Posterior vena cava (tissue), 2 donors: ENCODE results near the gene C1QTNF1. TPM values are rescaled to one million over a fixed set of nuclear protein-coding genes. Genes with fewer than 3 reads are reported as not detected.
A peak's percentile ranks its signal among the peaks of the same experiment; 100 is the strongest.
"Not testable (repeated sequence)": the region's sequence is repeated elsewhere in the genome, so short reads cannot be mapped to it uniquely, and the experiment has no call there.

ENCODE experiments used
- DNase-seq: peaks from one replicate; pipeline ENCODE4 v3.0.0-alpha.2; 2020; ENCODE audit warnings: low spot score
- intact Hi-C, 2 donors: fragments of 100-400 bp; cut with DNase I; formaldehyde crosslinking; loops; one replicate each; pipeline versions ENCODE4 v1.14.1 to v1.14.2; 2022 to 2023
- total RNA-seq, 2 donors: library from RNA; stranded (reverse); fragmentation: NEBNext Ultra II Directional; extraction: Animal tissue kit (Norgen Biotek cat#: 25700); gene quantifications; one replicate each; pipeline ENCODE4 v1.2.1, GENCODE V29; 2021
- donor health status: DM: yes; HTN: yes; CAD: no.
- donor health status: DM: yes; HTN: yes; CAD: no.

The C1QTNF1 gene
- total RNA-seq, 2 donors from 2014 or later, result 172 to 261 TPM

DNA sequence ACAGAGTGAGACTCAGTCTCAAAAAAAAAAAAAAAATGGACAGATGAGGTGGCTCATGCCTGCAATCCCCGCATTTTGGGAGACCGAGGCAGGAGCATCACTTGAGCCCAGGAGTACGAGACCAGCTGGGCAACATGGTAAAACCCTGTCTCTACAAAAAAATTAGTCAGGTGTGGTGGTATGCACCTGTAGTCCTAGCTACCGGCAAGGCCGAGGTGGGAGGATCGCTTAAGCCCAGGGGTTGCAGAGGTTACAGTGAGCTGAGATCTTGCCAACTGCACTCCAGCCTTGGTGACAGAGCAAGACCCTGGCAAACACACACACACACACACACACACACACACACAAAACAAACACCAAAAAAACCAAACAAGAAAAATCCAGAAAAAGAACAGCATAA lies 43.0 kb downstream of the C1QTNF1 start:
- intact Hi-C loops, result loop anchor here in 1 of 2 donors (5.0 kb wide), 1 partner anchor 2000 kb away; no protein-coding TSS in a partner anchor

DNA sequence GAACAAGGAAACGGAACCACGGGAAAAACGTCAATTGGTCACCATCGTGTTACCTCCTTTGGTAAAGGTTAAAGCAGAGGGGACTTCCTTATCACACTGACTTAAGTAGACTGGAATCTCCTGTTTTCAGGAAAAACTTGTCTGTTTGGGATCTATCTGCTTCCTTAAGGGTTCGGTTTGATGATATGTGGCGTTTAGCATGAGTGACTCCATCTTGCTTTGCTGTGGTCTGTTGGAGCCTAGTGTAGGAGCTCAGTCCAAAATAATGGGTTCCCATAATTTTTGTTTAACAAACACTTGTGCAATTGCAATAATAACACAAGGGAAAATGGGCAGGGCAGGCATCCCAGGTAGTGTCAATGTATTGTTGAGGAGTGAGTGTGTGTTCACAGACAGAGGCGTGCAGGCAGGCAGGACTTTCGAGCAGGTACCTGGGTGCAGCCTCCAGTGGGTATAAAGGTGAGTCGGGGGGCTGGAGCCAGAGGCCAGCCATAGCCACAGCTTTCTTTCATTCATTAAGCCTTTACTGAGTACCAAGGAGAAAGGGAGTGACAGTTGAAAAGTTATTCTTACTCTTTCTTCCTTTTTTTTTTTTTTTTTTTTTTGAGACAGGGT lies 46.4 kb downstream of the C1QTNF1 start:
- intact Hi-C loops, result no loop called here
- DNase-seq, result peak; percentile 26

More for the DNA sequence above, 43.0 kb downstream of the C1QTNF1 start:
- DNase-seq, result peak; percentile 51

GRCh38 chr17:79071161-79071740 lies 47.3 kb downstream of the C1QTNF1 start:
- intact Hi-C loops, result no loop called here
- DNase-seq, result peak; percentile 29

- intact Hi-C loops, result no loop called here
- DNase-seq, result peak; percentile 71
These were observed 48.6 kb downstream of the C1QTNF1 start for GRCh38 chr17:79072544-79072943.

- intact Hi-C loops, result no loop called here
- peak; percentile 85 for DNase-seq
These were observed 49.2 kb downstream of the C1QTNF1 start for GRCh38 chr17:79073016-79073705.

DNA sequence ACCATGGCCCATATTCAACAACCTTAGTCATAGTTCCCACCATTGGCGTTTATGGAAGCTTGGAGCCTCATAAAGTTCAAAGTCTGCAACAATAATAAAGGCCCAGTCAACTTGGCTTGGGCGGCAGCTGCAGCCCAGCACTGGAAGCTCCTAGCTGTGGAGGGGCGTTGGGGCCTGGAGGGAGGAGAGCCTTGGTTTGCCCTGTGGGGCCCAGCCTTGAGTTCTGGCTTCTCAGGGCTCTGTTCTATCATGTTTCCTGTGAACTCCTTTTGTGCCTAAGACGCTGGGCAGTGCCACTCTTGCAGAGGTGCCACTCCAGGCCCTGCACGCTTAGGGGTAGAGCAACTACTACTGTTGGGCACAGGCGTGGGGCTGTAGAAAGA lies 49.7 kb downstream of the C1QTNF1 start:
- intact Hi-C loops, result no loop called here
- DNase-seq, result no peak

DNA sequence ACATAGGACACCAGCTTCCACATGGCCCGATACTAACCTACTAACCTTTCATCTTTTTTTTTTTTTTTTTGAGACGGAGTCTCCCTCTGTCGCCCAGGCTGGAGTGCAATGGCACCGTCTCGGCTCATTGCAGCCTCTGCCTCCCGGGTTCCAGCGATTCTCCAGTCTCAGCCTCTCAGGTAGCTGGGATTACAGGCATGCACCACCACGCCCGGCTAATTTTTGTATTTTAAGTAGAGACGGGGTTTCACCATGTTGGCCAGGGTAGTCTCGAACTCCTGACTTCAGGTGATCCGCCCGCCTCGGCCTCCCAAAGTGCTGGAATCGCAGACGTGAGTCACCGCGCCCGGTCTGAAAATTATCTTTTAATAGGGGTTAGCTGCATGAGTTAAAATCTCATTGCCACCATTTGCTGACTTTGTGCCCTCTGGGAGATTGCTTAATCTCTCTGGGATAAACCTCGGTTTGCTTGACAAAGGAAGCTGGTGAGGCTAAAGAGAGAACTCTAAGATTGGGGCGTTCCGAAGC lies 50.2 kb downstream of the C1QTNF1 start:
- peak; percentile 83 for DNase-seq
- intact Hi-C loops, result not testable (repeated sequence)

GRCh38 chr17:79074649-79075445 lies 50.9 kb downstream of the C1QTNF1 start, which contains the start of gene ENGASE:
ENGASE (plus strand) TSS chr17:79074824; CDS start chr17:79074945, 121 bp downstream.
- intact Hi-C loops, result no loop called here
- DNase-seq, result peak; percentile 98

DNA sequence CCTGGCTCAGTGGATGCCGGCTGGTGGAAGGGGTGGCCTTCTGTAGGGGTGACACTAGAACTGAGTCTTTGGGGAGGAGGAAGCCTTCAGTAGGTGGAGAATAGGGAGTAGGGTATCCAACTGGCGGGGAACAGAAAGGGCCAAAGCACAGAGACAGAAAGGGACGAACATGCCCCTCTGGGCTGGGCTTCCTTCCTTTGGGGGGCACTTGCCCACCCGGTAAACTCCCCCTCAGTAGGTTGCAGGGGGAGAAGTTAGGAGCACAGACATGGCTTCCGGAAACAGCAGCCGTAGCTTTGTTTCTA lies 51.4 kb downstream of the C1QTNF1 start:
- intact Hi-C loops, result no loop called here
- DNase-seq, result no peak

DNA sequence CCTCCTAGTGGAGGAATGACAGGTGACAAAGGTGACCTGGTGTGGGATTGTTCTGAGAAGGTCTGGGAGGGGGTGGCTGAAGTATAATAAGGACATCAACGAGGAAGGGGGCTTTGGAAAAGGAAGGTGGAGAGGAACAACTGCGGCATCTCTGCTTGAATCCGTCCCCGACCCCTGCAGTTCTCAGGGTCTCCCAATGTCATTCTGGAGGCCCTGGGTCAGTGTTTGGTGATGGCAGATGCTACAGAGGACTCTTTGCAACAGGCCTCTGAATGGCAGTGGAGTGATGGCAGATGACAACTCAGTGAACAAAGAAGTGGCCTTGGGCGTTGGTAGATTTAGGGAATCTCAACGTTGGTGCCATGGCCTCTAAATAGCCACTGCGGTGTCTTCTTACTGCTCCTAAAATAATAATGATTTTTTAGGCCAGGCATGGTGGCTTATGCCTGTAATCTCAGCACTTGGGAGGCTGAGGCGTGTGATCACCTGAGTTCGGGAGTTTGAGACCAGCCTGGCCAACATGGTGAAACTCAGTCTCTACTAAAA lies 52.0 kb downstream of the C1QTNF1 start:
- intact Hi-C loops, result no loop called here
- no peak for DNase-seq

DNA sequence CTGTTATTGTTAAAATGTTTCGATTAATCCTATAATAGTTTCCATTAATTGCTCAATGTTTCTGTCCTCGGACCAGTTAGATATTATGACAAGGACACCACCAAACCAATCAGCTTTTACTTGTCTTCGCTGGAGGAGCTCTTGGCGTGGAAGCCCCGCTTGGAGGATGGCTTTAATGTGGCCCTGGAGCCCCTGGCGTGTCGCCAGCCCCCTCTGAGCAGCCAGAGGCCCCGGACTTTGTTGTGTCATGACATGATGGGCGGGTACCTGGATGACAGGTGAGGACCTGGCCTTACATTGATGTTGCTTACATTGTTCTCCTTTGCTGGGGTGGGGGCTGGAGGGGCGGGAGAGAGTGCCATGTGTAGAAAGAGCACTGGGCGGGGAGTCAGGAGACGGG lies 53.6 kb downstream of the C1QTNF1 start:
- DNase-seq, result peak; percentile 32
- intact Hi-C loops, result no loop called here

GRCh38 chr17:79078476-79079190 lies 54.7 kb downstream of the C1QTNF1 start:
- intact Hi-C loops, result no loop called here
- peak; percentile 62 for DNase-seq

DNA sequence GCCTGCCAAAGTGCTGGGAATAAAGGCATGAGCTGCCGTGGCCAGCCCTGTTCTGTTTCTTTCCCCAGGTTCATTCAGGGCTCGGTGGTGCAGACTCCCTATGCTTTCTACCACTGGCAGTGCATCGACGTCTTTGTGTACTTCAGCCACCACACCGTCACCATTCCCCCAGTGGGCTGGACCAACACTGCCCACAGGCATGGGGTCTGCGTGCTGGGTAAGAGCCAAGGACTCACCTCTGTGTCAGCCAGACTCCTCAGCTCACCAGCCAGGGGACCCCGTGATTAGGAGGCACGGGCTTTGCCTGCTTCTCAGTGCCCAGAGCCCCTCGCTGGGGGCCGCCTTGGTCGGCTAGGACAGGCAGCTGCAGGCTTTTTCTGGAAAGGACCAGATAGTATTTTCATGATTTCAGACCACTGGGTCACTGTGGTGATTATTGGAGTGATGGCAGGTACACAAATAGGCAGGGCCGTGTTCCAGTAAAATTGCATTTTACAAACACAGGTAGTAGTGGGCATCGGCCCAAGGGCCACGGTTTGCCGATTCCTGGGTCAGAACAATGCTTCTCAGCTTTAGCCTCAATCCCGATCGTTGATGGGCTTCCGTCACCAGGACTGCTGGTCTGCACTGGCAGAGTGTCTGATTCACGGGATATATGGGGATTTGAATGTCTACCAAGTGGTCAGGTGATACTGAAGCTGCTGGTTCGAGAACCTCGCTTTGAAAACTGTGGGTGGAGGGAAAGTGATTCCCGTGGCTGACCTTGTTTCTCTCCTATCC lies 55.6 kb downstream of the C1QTNF1 start:
- intact Hi-C loops, result loop anchor here in 1 of 2 donors (5.0 to 10.0 kb wide), 3 partner anchors 32 to 625 kb away; no protein-coding TSS in a partner anchor

GRCh38 chr17:79080349-79080748 lies 56.4 kb downstream of the C1QTNF1 start:
- intact Hi-C loops, result loop anchor here in 1 of 2 donors (5.0 to 10.0 kb wide), 3 partner anchors 33 to 624 kb away; no protein-coding TSS in a partner anchor
- DNase-seq, result no peak

More for the DNA sequence above, 55.6 kb downstream of the C1QTNF1 start:
- DNase-seq, result peak; percentile 71

GRCh38 chr17:79080761-79081290 lies 56.9 kb downstream of the C1QTNF1 start:
- intact Hi-C loops, result loop anchor here in 1 of 2 donors (5.0 to 10.0 kb wide), 3 partner anchors 34 to 624 kb away; no protein-coding TSS in a partner anchor
- DNase-seq, result no peak

GRCh38 chr17:79081571-79082276 lies 57.8 kb downstream of the C1QTNF1 start:
- intact Hi-C loops, result loop anchor here in 1 of 2 donors (5.0 to 10.0 kb wide), 3 partner anchors 34 to 623 kb away; no protein-coding TSS in a partner anchor
- no peak for DNase-seq
